ENCODE data around the gene ZIM2.

The ZIM2 gene

DNA sequence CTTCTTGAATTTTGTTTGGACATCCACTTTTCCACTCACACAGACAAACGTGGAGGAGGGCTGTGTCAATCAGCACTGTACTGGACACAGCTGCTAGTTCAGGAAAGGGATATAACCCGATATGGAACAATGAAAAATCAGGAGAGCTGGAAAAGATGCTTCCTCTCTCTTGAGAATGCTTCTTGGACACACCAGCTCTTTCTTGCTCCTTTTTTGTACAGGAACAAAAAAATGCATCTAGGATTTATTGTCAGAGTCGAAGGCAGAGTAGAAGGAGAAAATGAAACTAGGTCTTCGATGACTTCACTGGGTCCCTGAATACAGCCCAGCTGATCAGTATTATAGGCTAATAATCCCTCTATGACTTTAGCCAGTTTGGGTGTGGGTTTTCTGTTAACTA is 62.2 kb downstream of the ZIM2 start:
- no peak overlapping the region for H3K27ac ChIP-seq (replicated peaks)
- no peak overlapping the region for H3K4me3 ChIP-seq (replicated peaks; ENCODE audit: insufficient read depth, low read length)
- TF ChIP-seq, protein P1, sequence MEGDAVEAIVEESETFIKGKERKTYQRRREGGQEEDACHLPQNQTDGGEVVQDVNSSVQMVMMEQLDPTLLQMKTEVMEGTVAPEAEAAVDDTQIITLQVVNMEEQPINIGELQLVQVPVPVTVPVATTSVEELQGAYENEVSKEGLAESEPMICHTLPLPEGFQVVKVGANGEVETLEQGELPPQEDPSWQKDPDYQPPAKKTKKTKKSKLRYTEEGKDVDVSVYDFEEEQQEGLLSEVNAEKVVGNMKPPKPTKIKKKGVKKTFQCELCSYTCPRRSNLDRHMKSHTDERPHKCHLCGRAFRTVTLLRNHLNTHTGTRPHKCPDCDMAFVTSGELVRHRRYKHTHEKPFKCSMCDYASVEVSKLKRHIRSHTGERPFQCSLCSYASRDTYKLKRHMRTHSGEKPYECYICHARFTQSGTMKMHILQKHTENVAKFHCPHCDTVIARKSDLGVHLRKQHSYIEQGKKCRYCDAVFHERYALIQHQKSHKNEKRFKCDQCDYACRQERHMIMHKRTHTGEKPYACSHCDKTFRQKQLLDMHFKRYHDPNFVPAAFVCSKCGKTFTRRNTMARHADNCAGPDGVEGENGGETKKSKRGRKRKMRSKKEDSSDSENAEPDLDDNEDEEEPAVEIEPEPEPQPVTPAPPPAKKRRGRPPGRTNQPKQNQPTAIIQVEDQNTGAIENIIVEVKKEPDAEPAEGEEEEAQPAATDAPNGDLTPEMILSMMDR (IDR thresholded peaks at IDR 0.05; ENCODE audit: insufficient read depth, low read length) = no peak
- TF ChIP-seq, protein P2, sequence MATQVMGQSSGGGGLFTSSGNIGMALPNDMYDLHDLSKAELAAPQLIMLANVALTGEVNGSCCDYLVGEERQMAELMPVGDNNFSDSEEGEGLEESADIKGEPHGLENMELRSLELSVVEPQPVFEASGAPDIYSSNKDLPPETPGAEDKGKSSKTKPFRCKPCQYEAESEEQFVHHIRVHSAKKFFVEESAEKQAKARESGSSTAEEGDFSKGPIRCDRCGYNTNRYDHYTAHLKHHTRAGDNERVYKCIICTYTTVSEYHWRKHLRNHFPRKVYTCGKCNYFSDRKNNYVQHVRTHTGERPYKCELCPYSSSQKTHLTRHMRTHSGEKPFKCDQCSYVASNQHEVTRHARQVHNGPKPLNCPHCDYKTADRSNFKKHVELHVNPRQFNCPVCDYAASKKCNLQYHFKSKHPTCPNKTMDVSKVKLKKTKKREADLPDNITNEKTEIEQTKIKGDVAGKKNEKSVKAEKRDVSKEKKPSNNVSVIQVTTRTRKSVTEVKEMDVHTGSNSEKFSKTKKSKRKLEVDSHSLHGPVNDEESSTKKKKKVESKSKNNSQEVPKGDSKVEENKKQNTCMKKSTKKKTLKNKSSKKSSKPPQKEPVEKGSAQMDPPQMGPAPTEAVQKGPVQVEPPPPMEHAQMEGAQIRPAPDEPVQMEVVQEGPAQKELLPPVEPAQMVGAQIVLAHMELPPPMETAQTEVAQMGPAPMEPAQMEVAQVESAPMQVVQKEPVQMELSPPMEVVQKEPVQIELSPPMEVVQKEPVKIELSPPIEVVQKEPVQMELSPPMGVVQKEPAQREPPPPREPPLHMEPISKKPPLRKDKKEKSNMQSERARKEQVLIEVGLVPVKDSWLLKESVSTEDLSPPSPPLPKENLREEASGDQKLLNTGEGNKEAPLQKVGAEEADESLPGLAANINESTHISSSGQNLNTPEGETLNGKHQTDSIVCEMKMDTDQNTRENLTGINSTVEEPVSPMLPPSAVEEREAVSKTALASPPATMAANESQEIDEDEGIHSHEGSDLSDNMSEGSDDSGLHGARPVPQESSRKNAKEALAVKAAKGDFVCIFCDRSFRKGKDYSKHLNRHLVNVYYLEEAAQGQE (IDR thresholded peaks at IDR 0.05; ENCODE audit: insufficient replicate concordance, low read depth) = no peak
- TF ChIP-seq POLR2AphosphoS5 (IDR thresholded peaks at IDR 0.05; ENCODE audit: low read depth) = no peak
- no peak for TF ChIP-seq GABPA (IDR thresholded peaks at IDR 0.05; ENCODE audit: low read depth)
- no peak for TF ChIP-seq SPI1 (IDR thresholded peaks at IDR 0.05; ENCODE audit: borderline replicate concordance, low read depth)
- DNase-seq (ENCODE audit: low read depth in 1 of 2, low spot score in 1 of 2) = no peak
- H3K27me3 ChIP-seq (ENCODE audit: insufficient read depth, poor library complexity, severe bottlenecking) = no peaks in the 10 kb centered on the region

DNA sequence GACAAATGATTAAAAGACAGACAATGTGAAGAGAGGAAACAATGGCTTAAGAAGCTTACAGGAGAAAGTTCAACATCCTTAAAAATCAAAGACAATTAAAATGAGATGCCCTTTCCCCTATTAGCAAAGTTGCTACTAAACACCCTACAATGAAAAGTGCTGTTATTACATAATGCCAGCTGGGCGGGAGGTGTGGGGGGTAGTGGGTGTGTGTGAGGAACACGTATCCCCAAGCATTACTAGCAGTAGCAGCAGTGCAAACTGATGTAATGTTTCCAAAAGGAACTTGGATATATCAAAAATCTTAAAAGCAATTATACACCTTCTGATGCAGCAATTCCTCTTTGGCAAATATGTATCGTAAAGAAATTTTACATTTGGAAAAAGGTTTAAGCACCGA is 70.9 kb downstream of the ZIM2 start:
- Histone ChIP-seq H3K27ac (replicated peaks) (no peak overlapping the region), H3K4me3 (replicated peaks; ENCODE audit: insufficient read depth, low read length) (no peak overlapping the region), H3K27me3 (ENCODE audit: insufficient read depth, poor library complexity, severe bottlenecking) (no peaks in the 10 kb centered on the region)
- no peak for DNase-seq (ENCODE audit: low read depth in 1 of 2, low spot score in 1 of 2)
- TF ChIP-seq POLR2AphosphoS5 (IDR thresholded peaks at IDR 0.05; ENCODE audit: low read depth) = no peak
- no peak for TF ChIP-seq SPI1 (IDR thresholded peaks at IDR 0.05; ENCODE audit: borderline replicate concordance, low read depth)
- TF ChIP-seq, protein P2 (IDR thresholded peaks at IDR 0.05; ENCODE audit: insufficient replicate concordance, low read depth) = no peak
- TF ChIP-seq GABPA (IDR thresholded peaks at IDR 0.05; ENCODE audit: low read depth) = no peak
- TF ChIP-seq, protein P1 (IDR thresholded peaks at IDR 0.05; ENCODE audit: insufficient read depth, low read length) = no peak

DNA sequence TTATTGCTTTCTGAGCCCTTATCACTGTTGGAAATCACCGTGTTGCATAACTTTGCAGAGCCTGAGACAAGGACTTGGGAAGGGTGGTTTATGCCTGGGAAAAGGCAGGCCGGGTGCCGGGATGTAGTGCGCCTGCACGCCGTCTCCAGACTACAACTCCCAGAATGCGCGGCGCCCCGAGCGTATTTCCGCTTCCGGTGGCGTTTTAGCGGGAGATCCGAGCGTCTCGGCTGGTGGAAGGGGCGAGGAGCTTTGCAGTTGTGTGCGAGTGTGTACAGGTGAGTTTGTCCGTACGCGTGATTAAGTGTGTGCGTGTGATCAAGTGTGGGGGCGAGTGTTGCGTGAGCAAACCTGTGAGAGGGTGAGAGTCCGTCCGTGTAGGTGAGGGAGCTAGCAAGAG is 75.4 kb downstream of the ZIM2 start:
- no peak for TF ChIP-seq POLR2AphosphoS5 (IDR thresholded peaks at IDR 0.05; ENCODE audit: low read depth)
- TF ChIP-seq GABPA (IDR thresholded peaks at IDR 0.05; ENCODE audit: low read depth) = peak; percentile 96
- DNase-seq (ENCODE audit: low read depth in 1 of 2, low spot score in 1 of 2) = peak in 1 of 2 experiments; percentile 40
- H3K27ac ChIP-seq (replicated peaks) = no peak overlapping the region
- no peak overlapping the region for H3K4me3 ChIP-seq (replicated peaks; ENCODE audit: insufficient read depth, low read length)
- H3K27me3 ChIP-seq (ENCODE audit: insufficient read depth, poor library complexity, severe bottlenecking) = no peaks in the 10 kb centered on the region

DNA sequence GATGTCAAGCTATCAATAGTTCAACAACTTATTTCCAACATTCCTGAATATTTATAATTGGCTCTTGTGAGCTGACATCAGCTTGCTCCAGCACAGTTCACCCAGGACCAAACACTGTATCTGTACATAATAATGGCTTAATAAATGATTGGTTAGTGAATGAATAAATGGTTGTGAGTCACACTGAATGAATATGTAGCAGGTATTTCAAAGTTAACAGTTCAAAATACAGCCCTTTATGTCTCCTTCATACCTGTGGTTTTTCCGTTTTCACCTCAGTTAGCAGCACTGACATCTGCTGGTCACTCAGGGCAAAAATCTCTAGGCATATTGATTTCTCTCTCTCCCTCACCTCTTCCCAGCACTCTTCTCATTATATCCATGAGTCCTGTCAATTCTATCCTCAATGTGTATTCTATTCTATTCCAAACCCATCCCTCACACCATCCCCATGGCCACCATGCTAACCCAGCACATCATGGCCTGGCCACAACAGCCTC is 76.3 kb downstream of the ZIM2 start:
- no peak for TF ChIP-seq SPI1 (IDR thresholded peaks at IDR 0.05; ENCODE audit: borderline replicate concordance, low read depth)
- TF ChIP-seq GABPA (IDR thresholded peaks at IDR 0.05; ENCODE audit: low read depth) = no peak
- TF ChIP-seq, protein P1 (IDR thresholded peaks at IDR 0.05; ENCODE audit: insufficient read depth, low read length) = no peak
- TF ChIP-seq POLR2AphosphoS5 (IDR thresholded peaks at IDR 0.05; ENCODE audit: low read depth) = no peak
- TF ChIP-seq, protein P2 (IDR thresholded peaks at IDR 0.05; ENCODE audit: insufficient replicate concordance, low read depth) = no peak
- DNase-seq (ENCODE audit: low read depth in 1 of 2, low spot score in 1 of 2) = no peak
- no peak overlapping the region for H3K4me3 ChIP-seq (replicated peaks; ENCODE audit: insufficient read depth, low read length)

More for the DNA sequence above, 76.3 kb downstream of the ZIM2 start:
- Histone ChIP-seq H3K27me3 (ENCODE audit: insufficient read depth, poor library complexity, severe bottlenecking) (no peaks in the 10 kb centered on the region), H3K27ac (replicated peaks) (no peak overlapping the region)

All from HL-60 (cell line).